ENCODE measurements around the gene DLEC1.

GRCh38 chr3:38003371-38003816, 35.6 kb upstream of the DLEC1 start:
- TF ChIP-seq, protein P1, sequence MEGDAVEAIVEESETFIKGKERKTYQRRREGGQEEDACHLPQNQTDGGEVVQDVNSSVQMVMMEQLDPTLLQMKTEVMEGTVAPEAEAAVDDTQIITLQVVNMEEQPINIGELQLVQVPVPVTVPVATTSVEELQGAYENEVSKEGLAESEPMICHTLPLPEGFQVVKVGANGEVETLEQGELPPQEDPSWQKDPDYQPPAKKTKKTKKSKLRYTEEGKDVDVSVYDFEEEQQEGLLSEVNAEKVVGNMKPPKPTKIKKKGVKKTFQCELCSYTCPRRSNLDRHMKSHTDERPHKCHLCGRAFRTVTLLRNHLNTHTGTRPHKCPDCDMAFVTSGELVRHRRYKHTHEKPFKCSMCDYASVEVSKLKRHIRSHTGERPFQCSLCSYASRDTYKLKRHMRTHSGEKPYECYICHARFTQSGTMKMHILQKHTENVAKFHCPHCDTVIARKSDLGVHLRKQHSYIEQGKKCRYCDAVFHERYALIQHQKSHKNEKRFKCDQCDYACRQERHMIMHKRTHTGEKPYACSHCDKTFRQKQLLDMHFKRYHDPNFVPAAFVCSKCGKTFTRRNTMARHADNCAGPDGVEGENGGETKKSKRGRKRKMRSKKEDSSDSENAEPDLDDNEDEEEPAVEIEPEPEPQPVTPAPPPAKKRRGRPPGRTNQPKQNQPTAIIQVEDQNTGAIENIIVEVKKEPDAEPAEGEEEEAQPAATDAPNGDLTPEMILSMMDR (IDR thresholded peaks at IDR 0.05; ENCODE audit: insufficient read depth, low read length, poor library complexity, severe bottlenecking), result peak; percentile 78
- no peak for TF ChIP-seq EZH2phosphoT487 (conservative IDR thresholded peaks at IDR 0.05; ENCODE audit: low read length)

Measured in SU-DHL-6 (cell line).